ENCODE data around the gene KLHL29. TPM values are rescaled to one million over a fixed set of nuclear protein-coding genes. Genes with fewer than 3 reads are reported as not detected.

KLHL29 gene
- total and polyA plus RNA-seq, 2 of the 13 experiments (the other 11 are each of a cell fraction or from before 2014, with no cell fraction given) = 0.01 TPM; not detected in 1

GRCh38 chr2:23625726-23626125, 240.7 kb downstream of the KLHL29 start:
- Histone ChIP-seq H3K9ac (ENCODE audit: insufficient read depth, low read depth, low read length) (no peak overlapping the region), H3K4me1 (ENCODE audit: insufficient read depth, low read length) (no peaks in the 10 kb centered on the region), H3K27me3 (ENCODE audit: control insufficient read depth in 1 of 2, insufficient read depth in 2 of 2, low read length in 2 of 2) (peaks cover 0 to 12% of the 10 kb centered on the region in 2 experiments; a peak in 4 of 5 replicates), H3K36me3 (replicated peaks in 1 of 2; ENCODE audit: control insufficient read depth in 1 of 2, insufficient read depth in 2 of 2, low read length in 2 of 2) (no peaks in the 10 kb centered on the region), H3K79me2 (ENCODE audit: insufficient read depth, low read length) (no peaks in the 10 kb centered on the region), H3K9me3 (ENCODE audit: low read length) (peaks cover 8% of the 10 kb centered on the region; the same call in 1 of the 2 replicates), H2AFZ (ENCODE audit: low read length) (no peak overlapping the region), H3K27ac (ENCODE audit: extremely low read length, insufficient read depth, low read length) (no peak overlapping the region), H4K20me1 (ENCODE audit: insufficient read depth, low read length) (no peaks in the 10 kb centered on the region), H3K4me2 (ENCODE audit: low read depth, low read length) (no peak overlapping the region), H3K4me3 (replicated peaks in 1 of 3; ENCODE audit: insufficient read depth in 1 of 3, low read depth in 2 of 3, low read length in 3 of 3) (no peak overlapping the region)
- BruUV-seq (replicated peaks) = no TSS peak
- in situ Hi-C loops (cut with HindIII; ENCODE audit: extremely low pct_ligation_motif_present, low pct_unique_long_range_greater_than_20kb) = no loop called here
- DNase-seq (ENCODE audit: low spot score) (no peak), ATAC-seq (no peak), FAIRE-seq (no peak)
- ChIA-PET POLR2A (no interaction called here), CTCF (ENCODE audit: low intra/inter-chr PET ratio, low total read pairs) (no interaction called here)
- intact Hi-C loops (cut with micrococcal nuclease; ENCODE audit: unreplicated experiment) = loop anchor here (2.0 kb wide), 1 partner anchor 135 kb away; no protein-coding TSS in a partner anchor
- WGBS (ENCODE audit: low lambda C conversion rate) = 23% methylated on average over 4 of the region's 4 CpGs
- no peak for TF ChIP-seq DMTF1 (CRISPR knock-in tag; IDR thresholded peaks at IDR 0.05)
- TF ChIP-seq, protein P1, sequence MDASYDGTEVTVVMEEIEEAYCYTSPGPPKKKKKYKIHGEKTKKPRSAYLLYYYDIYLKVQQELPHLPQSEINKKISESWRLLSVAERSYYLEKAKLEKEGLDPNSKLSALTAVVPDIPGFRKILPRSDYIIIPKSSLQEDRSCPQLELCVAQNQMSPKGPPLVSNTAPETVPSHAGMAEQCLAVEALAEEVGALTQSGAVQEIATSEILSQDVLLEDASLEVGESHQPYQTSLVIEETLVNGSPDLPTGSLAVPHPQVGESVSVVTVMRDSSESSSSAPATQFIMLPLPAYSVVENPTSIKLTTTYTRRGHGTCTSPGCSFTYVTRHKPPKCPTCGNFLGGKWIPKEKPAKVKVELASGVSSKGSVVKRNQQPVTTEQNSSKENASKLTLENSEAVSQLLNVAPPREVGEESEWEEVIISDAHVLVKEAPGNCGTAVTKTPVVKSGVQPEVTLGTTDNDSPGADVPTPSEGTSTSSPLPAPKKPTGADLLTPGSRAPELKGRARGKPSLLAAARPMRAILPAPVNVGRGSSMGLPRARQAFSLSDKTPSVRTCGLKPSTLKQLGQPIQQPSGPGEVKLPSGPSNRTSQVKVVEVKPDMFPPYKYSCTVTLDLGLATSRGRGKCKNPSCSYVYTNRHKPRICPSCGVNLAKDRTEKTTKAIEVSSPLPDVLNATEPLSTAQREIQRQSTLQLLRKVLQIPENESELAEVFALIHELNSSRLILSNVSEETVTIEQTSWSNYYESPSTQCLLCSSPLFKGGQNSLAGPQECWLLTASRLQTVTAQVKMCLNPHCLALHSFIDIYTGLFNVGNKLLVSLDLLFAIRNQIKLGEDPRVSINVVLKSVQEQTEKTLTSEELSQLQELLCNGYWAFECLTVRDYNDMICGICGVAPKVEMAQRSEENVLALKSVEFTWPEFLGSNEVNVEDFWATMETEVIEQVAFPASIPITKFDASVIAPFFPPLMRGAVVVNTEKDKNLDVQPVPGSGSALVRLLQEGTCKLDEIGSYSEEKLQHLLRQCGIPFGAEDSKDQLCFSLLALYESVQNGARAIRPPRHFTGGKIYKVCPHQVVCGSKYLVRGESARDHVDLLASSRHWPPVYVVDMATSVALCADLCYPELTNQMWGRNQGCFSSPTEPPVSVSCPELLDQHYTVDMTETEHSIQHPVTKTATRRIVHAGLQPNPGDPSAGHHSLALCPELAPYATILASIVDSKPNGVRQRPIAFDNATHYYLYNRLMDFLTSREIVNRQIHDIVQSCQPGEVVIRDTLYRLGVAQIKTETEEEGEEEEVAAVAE (CRISPR knock-in tag; IDR thresholded peaks at IDR 0.05; ENCODE audit: borderline replicate concordance) = no peak
- TF ChIP-seq ZFP62 (CRISPR knock-in tag; IDR thresholded peaks at IDR 0.05) = no peak
- TF ChIP-seq HDAC1 (CRISPR knock-in tag; IDR thresholded peaks at IDR 0.05) = no peak

All from HepG2 (cell line).